SU-DHL-6 (cell line): Measurements from ENCODE around the gene ZNF189.
A peak's percentile ranks its signal among the peaks of the same experiment; 100 is the strongest.

Experiments
- H2AFZ ChIP-seq: fragments of 200-600 bp; sonication (generic); 2 replicates; pipeline ENCODE4 v1.6.1; 2014; ENCODE audit warnings: low read depth, mild to moderate bottlenecking, moderate library complexity, mixed read lengths, antibody characterized with exemption, low read length; ENCODE audit not compliant: severe bottlenecking
- H3F3A ChIP-seq: fragments of 200-600 bp; shearing (Covaris generic); 2 replicates; pipeline ENCODE4 v1.6.0; 2016; ENCODE audit warnings: antibody characterized with exemption, mild to moderate bottlenecking; ENCODE audit not compliant: insufficient read depth
- H3K27ac ChIP-seq: fragments of 200-600 bp; sonication (generic); 2 replicates; pipeline ENCODE4 v1.5.1; 2016; ENCODE audit warnings: low read depth, mild to moderate bottlenecking, low read length, moderate library complexity, mixed read lengths
- H3K27me3 ChIP-seq: fragments of 200-600 bp; sonication (generic), shearing (Covaris generic); 2 replicates; pipeline ENCODE4 v1.6.0; 2014; ENCODE audit warnings: mild to moderate bottlenecking, low read length
- H3K36me3 ChIP-seq: fragments of 200-600 bp; sonication (generic); 2 replicates; pipeline ENCODE4 v1.6.1; 2014; ENCODE audit warnings: mild to moderate bottlenecking, low read length, mixed read lengths
- H3K4me2 ChIP-seq: fragments of 300-600, 200-600 bp; shearing (Covaris generic), sonication (generic); 2 replicates; pipeline ENCODE4 v1.6.0; 2014; ENCODE audit warnings: low read length, low read depth, mild to moderate bottlenecking; ENCODE audit not compliant: poor library complexity, severe bottlenecking
- H3K4me3 ChIP-seq: fragments of 200-600 bp; sonication (generic); 2 replicates; pipeline ENCODE4 v1.5.1; 2014; ENCODE audit warnings: antibody characterized with exemption, low read length, mild to moderate bottlenecking, mixed read lengths; ENCODE audit not compliant: insufficient read depth, poor library complexity, severe bottlenecking
- H3K79me2 ChIP-seq: fragments of 200-600 bp; sonication (generic); 2 replicates; pipeline ENCODE4 v1.6.1; 2014; ENCODE audit warnings: mild to moderate bottlenecking, low read length, moderate library complexity; ENCODE audit not compliant: insufficient read depth
- H3K9ac ChIP-seq: fragments of 200-600 bp; sonication (generic); 2 replicates; pipeline ENCODE4 v1.7.0; 2014; ENCODE audit warnings: mild to moderate bottlenecking, low read length
- H3K9me2 ChIP-seq: fragments of 200-600 bp; sonication (generic); replicated peaks from 2 replicates; pipeline ENCODE4 v1.6.1; 2014; ENCODE audit warnings: low read length; ENCODE audit not compliant: insufficient read depth
- H3K9me3 ChIP-seq: fragments of 200-600 bp; sonication (generic); 2 replicates; pipeline ENCODE4 v1.6.1; 2014; ENCODE audit warnings: low read length, mixed read lengths; ENCODE audit not compliant: insufficient read depth
- H4K20me1 ChIP-seq: fragments of 200-600 bp; sonication (generic); 2 replicates; pipeline ENCODE4 v1.6.1; 2014; ENCODE audit warnings: low read depth, mild to moderate bottlenecking, antibody characterized with exemption, low read length, moderate library complexity, mixed read lengths
- CTCF ChIP-seq: fragments of 200-600 bp; sonication (generic); IDR thresholded peaks from one replicate; pipeline ENCODE4 v1.5.1; 2017; ENCODE audit warnings: antibody characterized with exemption, mild to moderate bottlenecking, low read length, moderate library complexity; ENCODE audit not compliant: insufficient read depth, poor library complexity, severe bottlenecking
- EZH2phosphoT487 ChIP-seq: fragments of 200-600 bp; sonication (generic), shearing (Covaris generic); conservative IDR thresholded peaks from 2 replicates; pipeline ENCODE4 v1.6.1; 2018; ENCODE audit warnings: mild to moderate bottlenecking, antibody characterized with exemption, low read length, moderate library complexity, mixed read lengths

Gene ZNF189

DNA sequence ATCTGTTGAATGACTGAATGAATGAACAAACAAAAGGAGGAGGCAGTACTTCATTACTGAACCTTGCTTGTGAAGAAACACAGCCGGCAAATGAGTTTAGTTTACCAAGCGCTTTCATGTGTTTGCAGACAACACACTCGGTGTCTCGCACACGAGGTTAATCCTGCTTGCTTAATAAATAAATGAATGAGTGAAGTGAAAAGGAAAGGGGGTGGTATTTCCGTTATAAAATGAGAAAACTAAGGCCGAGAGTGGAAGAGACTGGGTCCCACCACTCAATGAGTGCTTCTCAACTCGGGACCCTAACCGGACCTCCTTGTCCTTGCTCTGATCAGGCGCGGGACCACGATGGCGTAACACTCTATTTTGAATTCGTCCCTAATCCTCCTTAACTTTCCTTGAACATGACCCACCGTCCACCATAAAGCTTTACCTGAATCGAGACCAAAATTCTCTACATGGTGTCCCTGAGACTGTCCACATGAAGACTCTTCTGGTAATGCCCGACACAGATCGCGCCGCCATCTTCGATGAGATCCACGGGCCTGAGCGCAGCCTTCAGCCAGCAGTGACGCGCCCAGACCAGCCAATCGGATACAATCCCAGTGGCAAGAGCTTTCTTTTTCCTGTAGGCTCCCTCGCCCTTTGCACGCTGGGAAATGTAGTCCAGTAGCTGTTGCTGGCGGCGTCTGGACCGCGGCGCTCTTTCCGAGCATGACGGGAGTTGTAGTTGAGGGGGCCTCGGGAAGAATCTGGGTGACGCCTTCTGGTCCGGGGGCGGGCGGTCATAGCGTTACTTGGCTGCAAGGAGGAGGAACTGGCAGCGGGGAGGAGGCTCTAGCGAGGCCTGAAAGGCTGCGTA lies at the start of gene ZNF189, which contains the start of gene MRPL50:
TSS of gene ZNF189 (plus strand) at position 784 of the 862 bp plus-strand sequence. CDS start 306 bp downstream, outside the sequence.
TSS of gene MRPL50 (minus strand) at position 551 of the 862 bp plus-strand sequence. CDS start at position 525, 26 bp downstream.
- TF ChIP-seq CTCF (no peak), EZH2phosphoT487 (no peak)
- Histone ChIP-seq H3K79me2 (peaks cover 67% of the 10 kb centered on the region), H3K4me3 (peak within 1 kb of the TSS; percentile 93), H3K27ac (peak within 1 kb of the TSS; percentile 43), H3F3A (no peaks in the 10 kb centered on the region), H3K9me2 (no peaks in the 10 kb centered on the region), H4K20me1 (no peaks in the 10 kb centered on the region), H3K36me3 (peaks cover 58% of the 10 kb centered on the region), H2AFZ (peak within 1 kb of the TSS; percentile 92), H3K9ac (peak within 1 kb of the TSS; percentile 82), H3K4me2 (peak within 1 kb of the TSS; percentile 91), H3K27me3 (no peaks in the 10 kb centered on the region), H3K9me3 (no peaks in the 10 kb centered on the region)

DNA sequence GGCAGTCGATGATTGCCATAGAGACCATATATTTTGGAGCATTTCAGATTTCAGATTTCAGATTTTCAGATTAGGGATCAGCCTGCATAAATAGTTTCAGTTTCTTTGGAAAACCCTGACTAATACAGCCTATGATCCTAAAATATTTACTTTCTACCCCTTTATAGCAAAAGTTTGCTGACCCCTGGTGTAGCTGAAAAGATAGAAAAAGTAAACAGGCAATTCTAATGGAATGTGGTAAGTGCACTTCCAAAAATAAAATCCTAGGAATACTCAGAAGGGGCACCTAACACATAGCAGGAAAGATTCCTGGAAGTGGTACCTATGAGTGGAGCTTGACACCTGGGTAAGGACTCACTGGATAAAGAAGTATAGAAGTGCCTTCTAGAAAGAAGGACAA lies 48.4 kb upstream of the ZNF189 start:
- no peak overlapping the region for H2AFZ ChIP-seq
- no peaks in the 10 kb centered on the region for H3F3A ChIP-seq
- no peaks in the 10 kb centered on the region for H3K36me3 ChIP-seq
- TF ChIP-seq EZH2phosphoT487 = no peak
- no peak for TF ChIP-seq CTCF
- no peak overlapping the region for H3K27ac ChIP-seq
- no peak overlapping the region for H3K9ac ChIP-seq
- no peaks in the 10 kb centered on the region for H3K9me2 ChIP-seq
- H4K20me1 ChIP-seq = no peaks in the 10 kb centered on the region
- H3K9me3 ChIP-seq = no peaks in the 10 kb centered on the region
- H3K4me2 ChIP-seq = no peak overlapping the region
- H3K4me3 ChIP-seq = no peak overlapping the region
- no peaks in the 10 kb centered on the region for H3K79me2 ChIP-seq
- H3K27me3 ChIP-seq = no peaks in the 10 kb centered on the region

- Histone ChIP-seq H3K36me3 (no peaks in the 10 kb centered on the region), H3K4me3 (no peak overlapping the region), H3K27ac (no peak overlapping the region), H4K20me1 (no peaks in the 10 kb centered on the region), H3K9ac (no peak overlapping the region), H2AFZ (no peak overlapping the region), H3K9me2 (no peaks in the 10 kb centered on the region), H3K79me2 (no peaks in the 10 kb centered on the region), H3K9me3 (no peaks in the 10 kb centered on the region), H3F3A (no peaks in the 10 kb centered on the region), H3K27me3 (no peaks in the 10 kb centered on the region), H3K4me2 (no peak overlapping the region)
- no peak for TF ChIP-seq CTCF
- no peak for TF ChIP-seq EZH2phosphoT487
Observed at GRCh38 chr9:101352892-101353463, 45.7 kb upstream of the ZNF189 start.
